Measurements from ENCODE around the gene GGA1.
"Not testable (repeated sequence)": the region's sequence is repeated elsewhere in the genome, so short reads cannot be mapped to it uniquely, and the experiment has no call there.

The GGA1 gene

GRCh38 chr22:37571258-37571991 lies 37.2 kb upstream of the GGA1 start:
- peak in 1 of 14 donors; percentile 14 for DNase-seq

DNA sequence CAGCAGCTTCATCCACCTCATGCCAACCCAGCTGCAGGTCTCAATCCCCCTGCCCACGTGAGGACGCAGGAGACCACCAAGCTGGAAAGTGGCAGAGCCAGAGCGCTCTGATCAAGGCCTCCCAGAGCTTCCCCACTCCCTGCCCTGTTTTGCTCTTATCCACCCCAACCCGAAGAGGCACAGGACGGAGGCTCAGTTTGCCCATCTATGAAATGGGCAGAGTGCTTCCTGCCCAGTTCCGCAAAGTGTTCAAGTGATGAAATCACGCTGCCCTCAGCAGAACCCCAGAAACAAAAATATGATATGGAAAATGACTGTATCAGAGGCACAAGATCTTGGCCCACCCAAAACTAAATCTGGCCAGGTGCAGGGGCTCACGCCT lies 36.7 kb upstream of the GGA1 start:
- no peak for DNase-seq

DNA sequence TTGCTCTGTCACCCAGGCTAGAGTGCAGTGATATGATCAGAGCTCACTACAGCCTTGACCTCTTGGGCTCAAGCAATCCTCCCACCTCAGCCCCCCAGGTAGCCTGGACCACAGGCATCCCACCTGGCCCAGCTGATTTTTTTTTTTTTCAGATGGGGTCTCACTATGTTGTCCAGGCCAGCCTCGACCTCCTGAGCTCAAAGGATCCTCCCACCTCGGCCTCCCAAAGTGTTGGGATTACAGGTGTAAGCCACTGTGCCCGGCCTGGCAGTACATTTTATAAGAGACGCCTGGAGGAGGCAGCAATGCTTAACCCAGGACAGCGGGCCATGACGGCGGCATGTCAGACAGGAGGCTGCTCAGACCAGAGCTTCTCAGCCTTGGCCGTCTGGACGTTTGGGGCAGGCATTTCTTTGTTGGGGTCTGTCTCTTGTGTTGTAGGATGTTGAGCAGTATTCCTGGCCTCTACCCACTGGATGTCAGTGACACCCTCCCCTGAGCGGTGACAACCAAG lies 33.1 kb upstream of the GGA1 start:
- no peak for DNase-seq

DNA sequence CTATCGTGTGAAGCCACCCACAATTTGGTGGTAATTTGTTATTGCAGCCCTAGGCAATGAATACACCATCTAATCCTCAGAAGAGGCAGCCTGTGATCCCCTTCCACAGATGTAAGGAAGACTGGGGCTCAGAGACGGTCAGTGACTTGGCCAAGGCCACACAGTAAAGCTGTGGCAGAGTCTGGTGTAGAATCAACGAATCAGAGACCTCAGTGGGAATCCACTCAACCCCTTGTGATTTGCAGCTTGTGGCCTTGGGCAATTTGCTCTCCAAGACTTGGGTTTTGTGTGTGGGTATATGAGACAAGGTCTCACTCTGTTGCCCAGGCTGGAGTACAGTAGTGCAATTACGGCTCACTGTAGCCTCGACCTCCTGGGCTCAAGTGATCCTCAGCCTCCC lies 30.6 kb upstream of the GGA1 start:
- no peak for DNase-seq

- peak in 8 of 14 donors; percentile 19 to 82 (median 58) for DNase-seq
Measured at GRCh38 chr22:37581504-37581903, 27.1 kb upstream of the GGA1 start.

- DNase-seq = no peak
Measured at GRCh38 chr22:37582526-37582925, 26.1 kb upstream of the GGA1 start.

GRCh38 chr22:37588546-37589215 lies 20.0 kb upstream of the GGA1 start:
- no peak for DNase-seq

DNA sequence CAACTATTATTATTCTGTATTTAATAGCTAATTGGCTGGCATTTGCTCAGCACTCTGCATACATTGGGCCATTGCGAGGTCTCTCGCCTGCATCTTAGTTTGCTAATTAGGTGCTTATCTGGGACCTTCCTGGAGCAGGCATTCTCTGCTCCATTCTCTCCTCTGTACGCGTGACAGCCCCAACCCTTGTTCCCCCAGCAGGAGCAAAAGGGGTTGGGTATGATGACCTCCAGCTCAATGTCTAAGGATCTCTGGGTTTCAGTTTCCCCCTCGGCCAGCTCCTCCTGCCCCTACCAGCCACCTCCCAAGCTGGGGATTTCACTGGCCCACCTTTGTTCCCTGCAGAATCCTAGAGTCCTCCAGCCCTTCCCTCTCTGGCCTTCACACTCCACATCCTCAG lies 19.0 kb upstream of the GGA1 start:
- no peak for DNase-seq

DNA sequence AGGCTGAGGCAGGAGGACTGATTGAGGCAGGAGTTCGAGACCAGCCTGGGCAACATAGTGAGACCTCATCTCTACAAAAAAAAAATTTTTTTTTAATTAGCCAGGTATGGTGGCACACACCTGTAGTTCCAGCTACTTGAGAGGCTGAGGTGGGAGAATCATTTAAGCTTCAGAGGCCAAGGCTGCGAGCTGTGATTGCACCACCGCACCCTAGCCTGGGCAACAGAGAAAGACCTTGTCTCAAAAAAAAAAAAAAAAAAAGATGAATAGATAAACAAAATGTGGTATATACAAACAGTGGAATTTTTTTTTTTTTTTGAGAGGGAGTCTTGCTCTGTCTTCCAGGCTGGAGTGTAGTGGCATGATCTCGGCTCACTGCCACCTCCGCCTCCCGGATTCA lies 17.6 kb upstream of the GGA1 start:
- not testable (repeated sequence) for DNase-seq

DNA sequence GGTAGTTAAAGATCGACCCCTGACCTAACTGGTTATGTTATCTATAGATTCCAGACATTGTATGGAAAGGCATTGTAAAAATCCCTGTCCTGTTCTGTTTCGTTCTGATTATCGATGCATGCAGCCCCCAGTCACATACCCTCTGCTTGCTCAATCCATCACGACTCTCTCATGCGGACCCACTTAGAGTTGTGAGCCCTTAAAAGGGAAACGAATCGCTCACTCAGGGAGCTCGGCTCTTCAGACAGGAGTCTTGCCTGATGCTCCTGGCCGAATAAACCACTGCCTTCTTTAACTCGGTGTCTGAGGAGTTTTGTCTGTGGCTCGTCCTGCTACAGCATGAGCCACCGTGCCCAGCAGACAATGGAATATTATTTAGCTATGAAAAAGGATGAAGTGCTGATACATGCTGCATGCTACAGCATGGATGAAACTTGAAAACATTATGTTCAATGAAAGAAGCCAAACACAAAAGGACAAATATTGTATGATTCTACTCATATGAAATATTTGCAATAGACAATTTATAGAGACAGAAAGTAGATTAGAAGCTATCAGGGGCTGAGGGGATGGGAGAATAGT lies 16.7 kb upstream of the GGA1 start:
- no peak for DNase-seq

DNA sequence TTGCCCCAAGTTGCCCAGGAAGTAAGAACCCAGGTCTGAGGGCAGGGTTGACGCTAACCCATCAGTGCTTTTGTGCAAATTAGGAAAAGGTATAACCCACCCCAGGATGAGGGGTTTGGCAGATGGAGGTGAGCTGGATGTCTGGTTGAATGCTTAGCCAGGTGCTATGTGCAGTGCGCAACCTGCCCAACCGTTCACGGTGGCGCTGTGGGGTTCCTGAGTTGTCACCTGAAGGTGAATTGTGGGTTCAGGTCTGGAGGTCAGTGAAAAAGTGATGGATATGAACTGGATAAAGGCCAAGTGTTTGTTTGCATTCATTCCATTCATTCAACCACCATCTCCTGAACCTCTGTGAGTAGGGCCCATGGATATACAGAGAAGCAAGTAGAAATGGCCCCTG lies 14.4 kb upstream of the GGA1 start:
- DNase-seq = no peak

DNA sequence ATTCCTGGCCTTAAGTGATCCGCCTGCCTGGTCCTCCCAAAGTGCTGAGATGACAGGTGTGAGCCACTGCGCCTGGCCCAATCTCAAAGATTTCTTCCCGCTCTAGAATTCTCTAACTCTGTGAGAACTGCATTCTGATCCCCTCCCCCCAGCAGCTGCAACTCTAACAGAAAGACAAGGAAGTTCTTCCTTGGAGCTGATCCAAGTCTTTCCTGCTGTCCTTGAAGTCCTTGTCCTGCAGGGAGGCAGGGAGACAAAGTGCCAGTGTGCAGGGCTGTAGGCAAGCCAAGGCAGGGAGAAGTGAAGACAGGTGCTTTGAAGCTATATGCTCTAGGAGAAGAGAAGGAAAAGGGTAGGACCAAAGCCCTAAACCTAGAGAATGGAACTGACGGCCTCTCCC lies 9.5 kb upstream of the GGA1 start:
- no peak for DNase-seq

- DNase-seq = no peak
Measured at GRCh38 chr22:37601203-37601539, 7.5 kb upstream of the GGA1 start.

DNA sequence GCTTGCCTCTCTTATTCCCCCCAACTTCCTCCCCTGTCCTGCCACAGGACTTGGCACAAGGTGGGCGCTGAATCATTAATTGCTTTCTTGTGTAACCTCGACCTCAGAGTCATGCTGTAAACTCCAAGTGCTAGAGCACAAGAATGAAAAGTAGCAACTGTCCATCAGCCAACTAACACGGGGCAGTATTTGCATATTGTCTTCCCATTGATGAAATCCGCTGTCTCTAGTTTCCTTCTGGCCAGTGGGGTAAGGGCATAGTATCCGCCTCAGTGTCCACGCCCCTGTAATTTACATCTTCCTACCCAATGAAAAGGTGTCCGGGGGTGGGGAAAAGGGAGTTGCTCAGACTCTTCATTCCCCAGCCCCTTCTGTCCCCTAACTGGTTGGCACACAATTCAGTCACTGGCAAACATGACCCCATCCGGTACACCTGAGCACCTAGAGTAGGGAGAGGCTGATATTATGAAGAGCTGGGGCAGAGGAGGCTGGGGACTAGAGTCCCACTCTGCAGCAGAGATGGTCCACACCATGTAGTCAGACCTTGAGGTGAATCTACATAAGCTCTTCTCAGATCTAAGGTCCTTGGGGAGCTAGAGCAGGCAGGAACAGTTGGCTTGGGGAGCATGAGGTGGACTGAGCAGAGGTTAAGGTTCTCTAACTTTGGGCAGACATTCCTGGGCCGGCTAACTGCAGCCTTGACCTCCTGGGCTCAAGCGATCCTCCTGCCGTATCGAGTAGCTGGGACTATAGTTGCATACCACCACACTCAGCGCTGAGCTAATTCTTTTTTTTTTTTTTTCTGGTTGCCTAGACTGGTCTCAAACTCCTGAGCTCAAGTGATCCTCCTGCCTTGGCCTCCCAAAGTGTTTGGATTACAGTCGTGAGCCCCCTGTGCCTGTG lies 6.8 kb upstream of the GGA1 start:
- no peak for DNase-seq

DNA sequence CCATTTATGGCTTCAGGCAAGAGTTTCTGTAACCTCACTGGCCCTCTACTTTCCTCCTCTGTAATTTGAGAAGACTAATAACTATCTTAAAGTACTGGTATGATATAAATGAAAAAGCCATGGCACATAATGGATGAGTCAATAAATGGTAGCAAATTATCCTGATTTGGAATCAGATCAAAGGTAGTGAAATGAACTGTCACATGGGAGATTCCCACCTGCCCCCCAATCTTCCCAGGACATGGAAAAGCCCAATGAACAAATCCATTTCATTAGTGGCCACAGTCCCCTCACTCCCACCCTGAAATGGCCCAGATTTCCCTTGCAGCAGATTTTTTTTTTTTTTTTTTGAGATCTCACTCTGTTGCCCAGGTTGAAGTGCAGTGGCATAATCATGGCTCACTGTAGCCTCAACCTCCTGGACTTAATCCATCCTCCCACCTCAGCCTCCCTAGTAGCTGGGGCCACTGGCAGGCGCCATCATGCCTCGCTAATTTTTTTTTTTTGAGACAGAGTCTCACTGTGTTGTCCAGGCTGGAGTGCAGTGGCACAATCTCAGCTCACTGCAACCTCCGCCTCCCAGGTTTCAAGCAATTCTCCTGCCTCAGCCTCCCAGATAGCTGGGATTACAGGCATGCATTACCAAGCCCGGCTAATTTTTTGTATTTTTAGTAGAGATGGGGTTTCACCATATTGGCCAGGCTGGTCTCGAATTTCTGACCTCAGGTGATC lies 5.9 kb upstream of the GGA1 start:
- not testable (repeated sequence) for DNase-seq

- no peak for DNase-seq
Measured at GRCh38 chr22:37604074-37604473, 4.6 kb upstream of the GGA1 start.

GRCh38 chr22:37604875-37605274 lies 3.8 kb upstream of the GGA1 start:
- no peak for DNase-seq

DNA sequence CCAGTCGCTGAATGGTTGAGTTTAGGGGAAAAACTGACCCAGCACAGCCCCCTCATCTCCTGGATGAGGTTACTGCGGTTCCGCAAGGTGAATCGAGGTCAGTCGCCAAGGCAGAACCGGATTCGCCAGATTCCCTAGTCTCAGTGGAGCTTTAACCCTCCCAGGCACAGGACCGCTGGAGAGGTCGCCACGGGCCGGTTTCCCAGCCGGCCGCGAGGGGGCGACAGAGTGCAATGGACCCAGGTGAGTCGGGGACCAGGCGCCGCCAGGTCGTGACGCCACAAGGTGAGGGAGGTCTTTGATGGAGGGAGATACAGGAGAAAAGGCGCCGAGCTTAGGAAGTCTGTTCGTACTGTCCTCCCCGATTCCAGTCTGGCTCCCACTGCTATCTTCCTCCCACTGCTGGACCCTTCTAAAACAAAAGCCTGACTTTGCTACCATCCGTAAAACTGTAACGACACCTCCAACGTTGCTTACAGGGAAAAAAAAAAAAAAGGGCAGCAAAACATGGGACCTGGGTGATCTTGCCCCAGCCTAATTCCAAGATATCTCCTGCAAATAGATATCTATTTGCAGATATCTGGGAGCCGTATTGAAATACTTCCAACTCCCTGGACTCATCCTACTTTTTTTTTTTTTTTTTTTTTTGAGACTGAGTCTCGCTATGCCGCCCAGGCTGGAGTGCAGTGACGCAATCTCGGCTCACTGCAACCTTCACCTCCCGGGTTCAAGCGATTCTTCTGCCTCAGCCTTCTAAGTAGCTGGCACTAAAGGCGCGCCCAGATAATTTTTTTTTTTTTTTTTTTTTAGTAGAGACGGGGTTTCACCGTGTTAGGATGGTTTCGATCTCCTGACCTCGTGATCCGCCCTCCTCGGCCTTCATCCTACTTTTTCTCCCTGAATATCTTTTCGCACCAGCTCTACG lies 1.4 kb upstream of the GGA1 start:
- DNase-seq = peak in 13 of 14 donors; percentile 8 to 86 (median 60)

- DNase-seq = no peak
Measured at GRCh38 chr22:37607935-37608476, 628 bp upstream of the GGA1 start.
